MM.1S (cell line): Measurements from ENCODE around the gene YJEFN3.

Source experiments
- DNase-seq: peaks from one replicate; pipeline ENCODE4 v3.0.0-alpha.2; 2015
- H2AFZ ChIP-seq: fragments of 300-600 bp; sonication (generic); 2 replicates; pipeline ENCODE4 v1.6.0; 2016; ENCODE audit warnings: antibody characterized with exemption, low read length
- H3F3A ChIP-seq: fragments of 300-600 bp; sonication (generic); 2 replicates; pipeline ENCODE4 v1.6.1; 2016; ENCODE audit warnings: mild to moderate bottlenecking, antibody characterized with exemption, low read length, moderate library complexity, mixed read lengths; ENCODE audit not compliant: insufficient read depth
- H3K27ac ChIP-seq: fragments of 300-600 bp; sonication (generic); 2 replicates; pipeline ENCODE4 v1.5.1; 2016; ENCODE audit warnings: mild to moderate bottlenecking, low read length
- H3K27me3 ChIP-seq: fragments of 300-600 bp; sonication (generic); replicated peaks from 2 replicates; pipeline ENCODE4 v1.6.0; 2016; ENCODE audit warnings: low read length; ENCODE audit not compliant: insufficient read depth
- H3K36me3 ChIP-seq: fragments of 300-600 bp; sonication (generic); replicated peaks from 2 replicates; pipeline ENCODE4 v1.6.1; 2016; ENCODE audit warnings: mild to moderate bottlenecking, low read length, mixed read lengths; ENCODE audit not compliant: insufficient read depth
- H3K4me1 ChIP-seq: fragments of 300-600 bp; sonication (generic); 2 replicates; pipeline ENCODE4 v1.6.1; 2016; ENCODE audit warnings: low read length, mixed read lengths
- H3K4me2 ChIP-seq: fragments of 300-600 bp; sonication (generic); 2 replicates; pipeline ENCODE4 v1.6.0; 2016; ENCODE audit warnings: low read depth, low read length
- H3K4me3 ChIP-seq: fragments of 300-600 bp; sonication (generic); 2 replicates; pipeline ENCODE4 v1.5.1; 2016; ENCODE audit warnings: low read length, mixed read lengths
- H3K79me2 ChIP-seq: fragments of 300-600 bp; sonication (generic); 2 replicates; pipeline ENCODE4 v1.6.1; 2016; ENCODE audit warnings: mixed run types, low read length, mixed read lengths
- H3K9ac ChIP-seq: fragments of 300-600 bp; sonication (generic); 2 replicates; pipeline ENCODE4 v1.6.1; 2016; ENCODE audit warnings: low read length, mixed read lengths
- H3K9me2 ChIP-seq: fragments of 300-600 bp; sonication (generic); replicated peaks from 2 replicates; pipeline ENCODE4 v1.6.1; 2016; ENCODE audit warnings: mild to moderate bottlenecking, low read length, mixed read lengths; ENCODE audit not compliant: insufficient read depth
- H3K9me3 ChIP-seq: fragments of 300-600 bp; sonication (generic); replicated peaks from 2 replicates; pipeline ENCODE4 v1.6.1; 2016; ENCODE audit warnings: mild to moderate bottlenecking, low read length, mixed read lengths; ENCODE audit not compliant: insufficient read depth
- H4K20me1 ChIP-seq: fragments of 300-600 bp; sonication (generic); 2 replicates; pipeline ENCODE4 v1.6.1; 2016; ENCODE audit warnings: mild to moderate bottlenecking, low read length, moderate library complexity, mixed read lengths; ENCODE audit not compliant: insufficient read depth
- EZH2 ChIP-seq: fragments of 300-600 bp; sonication (generic); optimal IDR thresholded peaks from 2 replicates; pipeline ENCODE3; 2017; ENCODE audit warnings: low read depth, mild to moderate bottlenecking, antibody characterized with exemption, low read length, mixed read lengths
- EZH2phosphoT487 ChIP-seq: fragments of 300-600 bp; sonication (generic); IDR thresholded peaks from 2 replicates; pipeline ENCODE4 v1.6.1; 2018; ENCODE audit warnings: antibody characterized with exemption, low read length
- TF ChIP-seq, protein P1 (sequence below): fragments of 300-600 bp; sonication (generic); IDR thresholded peaks from 2 replicates; pipeline ENCODE4 v1.5.1; 2016; ENCODE audit warnings: antibody characterized with exemption, low read length, mixed read lengths

Gene YJEFN3

DNA sequence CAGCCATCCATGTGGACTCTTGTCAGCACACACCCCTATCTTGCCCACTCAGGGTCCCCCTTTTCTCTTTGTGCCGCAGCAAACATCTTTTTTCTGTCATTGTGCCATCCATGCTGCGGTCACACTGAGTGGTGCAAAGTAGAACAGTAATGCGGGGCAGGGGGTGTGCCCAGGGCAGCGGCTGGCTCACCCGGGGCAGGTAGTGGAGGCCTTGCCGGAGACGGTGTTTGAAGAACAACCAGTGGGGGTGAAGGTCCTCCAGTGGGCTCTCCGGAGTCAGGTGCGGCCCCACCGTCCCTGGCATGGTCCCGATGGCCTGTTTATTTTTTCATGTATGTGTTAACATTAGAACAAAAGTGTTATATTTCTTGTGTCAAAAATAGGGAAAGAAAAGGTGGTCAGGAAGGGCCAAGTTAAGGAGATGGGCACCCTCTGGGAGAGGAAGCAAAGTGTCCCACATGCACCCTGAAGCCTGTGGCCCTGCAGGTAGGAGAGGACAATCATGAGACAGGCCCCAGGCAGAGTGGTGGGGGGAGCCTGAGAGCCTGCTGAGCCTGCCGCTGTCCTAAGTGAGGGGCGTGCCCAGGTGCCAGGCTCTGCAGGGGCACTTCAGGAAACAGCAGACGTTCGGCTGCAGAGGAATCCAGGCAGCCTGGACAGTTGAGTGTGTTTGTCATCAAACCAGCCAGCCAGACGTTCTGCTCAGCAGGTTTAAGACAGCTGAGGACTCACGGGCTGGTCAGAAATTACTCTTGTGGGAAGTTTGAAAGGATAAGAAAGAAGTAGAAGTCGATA lies 25.7 kb upstream of the YJEFN3 start:
- Histone ChIP-seq H3K27me3 (no peaks in the 10 kb centered on the region), H2AFZ (no peak overlapping the region), H3K9ac (no peak overlapping the region), H4K20me1 (no peaks in the 10 kb centered on the region), H3F3A (no peaks in the 10 kb centered on the region), H3K4me3 (no peak overlapping the region), H3K4me2 (no peak overlapping the region), H3K9me3 (no peaks in the 10 kb centered on the region), H3K4me1 (no peaks in the 10 kb centered on the region), H3K27ac (no peak overlapping the region), H3K79me2 (no peaks in the 10 kb centered on the region), H3K9me2 (no peaks in the 10 kb centered on the region), H3K36me3 (no peaks in the 10 kb centered on the region)
- TF ChIP-seq EZH2, result no peak
- TF ChIP-seq, protein P1, sequence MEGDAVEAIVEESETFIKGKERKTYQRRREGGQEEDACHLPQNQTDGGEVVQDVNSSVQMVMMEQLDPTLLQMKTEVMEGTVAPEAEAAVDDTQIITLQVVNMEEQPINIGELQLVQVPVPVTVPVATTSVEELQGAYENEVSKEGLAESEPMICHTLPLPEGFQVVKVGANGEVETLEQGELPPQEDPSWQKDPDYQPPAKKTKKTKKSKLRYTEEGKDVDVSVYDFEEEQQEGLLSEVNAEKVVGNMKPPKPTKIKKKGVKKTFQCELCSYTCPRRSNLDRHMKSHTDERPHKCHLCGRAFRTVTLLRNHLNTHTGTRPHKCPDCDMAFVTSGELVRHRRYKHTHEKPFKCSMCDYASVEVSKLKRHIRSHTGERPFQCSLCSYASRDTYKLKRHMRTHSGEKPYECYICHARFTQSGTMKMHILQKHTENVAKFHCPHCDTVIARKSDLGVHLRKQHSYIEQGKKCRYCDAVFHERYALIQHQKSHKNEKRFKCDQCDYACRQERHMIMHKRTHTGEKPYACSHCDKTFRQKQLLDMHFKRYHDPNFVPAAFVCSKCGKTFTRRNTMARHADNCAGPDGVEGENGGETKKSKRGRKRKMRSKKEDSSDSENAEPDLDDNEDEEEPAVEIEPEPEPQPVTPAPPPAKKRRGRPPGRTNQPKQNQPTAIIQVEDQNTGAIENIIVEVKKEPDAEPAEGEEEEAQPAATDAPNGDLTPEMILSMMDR, result no peak
- no peak for TF ChIP-seq EZH2phosphoT487
- DNase-seq, result no peak

DNA sequence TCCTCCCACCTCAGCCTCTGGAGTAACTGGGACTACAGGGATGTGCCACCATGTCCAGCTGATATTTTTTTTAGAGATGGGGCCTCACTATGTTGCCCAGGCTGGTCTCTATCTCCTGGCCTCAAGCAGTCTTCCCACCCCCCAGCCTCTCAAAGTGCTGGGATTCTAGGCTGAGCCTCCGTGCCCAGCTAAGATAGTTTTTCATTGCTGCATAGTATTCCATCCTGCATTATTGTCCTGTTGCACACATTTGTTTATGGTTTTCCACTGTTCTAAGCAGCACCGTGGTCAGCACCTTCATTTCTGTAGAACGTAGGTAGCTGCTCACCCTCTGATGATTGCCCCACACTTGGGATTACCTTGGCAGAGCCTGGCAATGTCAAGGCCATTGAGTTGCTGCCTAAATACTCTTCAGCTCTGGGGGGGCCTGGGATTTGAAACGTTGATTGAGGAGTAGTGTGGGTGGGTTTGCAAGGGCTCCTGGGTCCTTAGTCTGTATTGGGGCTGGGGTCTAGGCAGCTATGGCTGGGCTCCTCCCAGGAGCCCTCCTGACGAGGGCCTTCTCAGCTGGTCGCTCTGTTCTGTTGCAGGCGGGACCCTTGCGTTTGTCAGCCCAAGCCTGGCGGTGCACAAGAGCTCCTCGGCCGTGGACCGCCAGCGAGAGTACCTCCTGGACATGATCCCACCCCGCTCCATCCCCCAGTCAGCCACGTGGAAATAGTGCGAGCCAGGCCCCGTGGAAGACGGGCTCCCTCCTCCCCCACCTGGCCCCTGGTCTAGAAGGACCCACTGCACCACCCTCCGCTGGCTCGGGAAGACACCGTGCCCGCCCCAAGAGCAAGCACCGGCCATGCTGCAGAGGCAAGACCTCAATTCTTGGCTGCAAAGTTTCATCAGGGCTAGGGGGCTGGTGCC lies 23.7 kb upstream of the YJEFN3 start:
- TF ChIP-seq, protein P1, result no peak
- no peak for TF ChIP-seq EZH2
- TF ChIP-seq EZH2phosphoT487, result no peak
- no peak for DNase-seq
- H3K36me3 ChIP-seq, result no peaks in the 10 kb centered on the region
- H2AFZ ChIP-seq, result no peak overlapping the region
- H3F3A ChIP-seq, result no peaks in the 10 kb centered on the region
- no peak overlapping the region for H3K9ac ChIP-seq
- no peaks in the 10 kb centered on the region for H3K4me1 ChIP-seq
- H3K4me3 ChIP-seq, result no peak overlapping the region
- no peaks in the 10 kb centered on the region for H3K9me3 ChIP-seq
- no peaks in the 10 kb centered on the region for H4K20me1 ChIP-seq
- no peak overlapping the region for H3K27ac ChIP-seq
- no peaks in the 10 kb centered on the region for H3K9me2 ChIP-seq
- no peaks in the 10 kb centered on the region for H3K27me3 ChIP-seq
- no peaks in the 10 kb centered on the region for H3K79me2 ChIP-seq
- no peak overlapping the region for H3K4me2 ChIP-seq

DNA sequence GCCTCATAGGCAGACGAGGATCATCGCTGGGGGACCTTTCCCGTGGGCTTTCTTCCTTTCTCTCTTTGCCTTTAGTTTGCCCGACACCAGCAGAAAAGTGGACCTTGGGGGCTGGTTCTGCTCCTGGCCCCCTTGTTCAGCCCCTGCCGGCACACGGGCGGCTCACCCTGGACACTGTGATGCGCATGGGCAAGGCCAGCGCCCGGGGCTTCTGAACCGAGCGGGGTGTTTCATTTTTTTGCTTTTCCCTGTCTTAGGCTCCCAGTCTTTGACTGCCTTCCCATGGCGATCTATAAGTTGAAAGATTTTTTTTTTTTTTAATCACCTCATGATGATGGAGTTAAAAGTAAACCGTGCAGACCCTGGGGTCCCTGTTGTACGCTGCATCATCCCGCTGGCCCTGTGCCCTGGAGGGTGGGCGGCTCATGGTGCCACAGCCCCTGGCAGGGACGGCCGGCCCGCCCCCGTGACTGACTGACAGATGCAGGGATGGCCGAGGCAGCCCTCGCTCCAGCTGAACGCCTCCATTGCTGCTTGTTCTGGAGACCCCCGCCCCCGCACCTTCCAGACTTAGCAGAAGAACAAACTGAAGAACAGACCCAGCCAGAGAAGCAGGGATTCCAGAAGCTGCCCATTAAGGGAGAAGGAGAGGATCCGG lies 22.9 kb upstream of the YJEFN3 start:
- Histone ChIP-seq H3K4me3 (no peak overlapping the region), H3K27me3 (no peaks in the 10 kb centered on the region), H3K36me3 (no peaks in the 10 kb centered on the region), H3K9ac (no peak overlapping the region), H3K9me2 (no peaks in the 10 kb centered on the region), H3K9me3 (no peaks in the 10 kb centered on the region), H3K27ac (no peak overlapping the region), H2AFZ (no peak overlapping the region), H4K20me1 (no peaks in the 10 kb centered on the region), H3K4me1 (no peaks in the 10 kb centered on the region), H3F3A (no peaks in the 10 kb centered on the region), H3K79me2 (no peaks in the 10 kb centered on the region), H3K4me2 (no peak overlapping the region)
- no peak for DNase-seq
- TF ChIP-seq EZH2phosphoT487 (no peak), EZH2 (no peak)
- TF ChIP-seq, protein P1, result no peak
